AG04449 (cell line): ENCODE measurements around the gene MT1A.
"Not testable (repeated sequence)": the region's sequence is repeated elsewhere in the genome, so short reads cannot be mapped to it uniquely, and the experiment has no call there.

Source experiments
- CTCF ChIA-PET: fragments of 350-600 bp; formaldehyde crosslinking; extraction: SDS; loops from one replicate; lab custom pipeline; 2021; ENCODE audit warnings: antibody characterized with exemption; lab: Yijun Ruan, JAX
- POLR2A ChIA-PET: fragments of 400-600, 350-600 bp; formaldehyde crosslinking; extraction: SDS; loops from one replicate; lab custom pipeline; 2020; ENCODE audit warnings: antibody characterized with exemption, inconsistent platforms; lab: Yijun Ruan, JAX
- DNase-seq: peaks from one replicate; pipeline ENCODE4 v3.0.0-alpha.2; 2010; ENCODE audit warnings: low read depth, low spot score
- H3K4me3 ChIP-seq: 2 replicates; pipeline ENCODE4 v1.5.1; 2011; ENCODE audit warnings: low read depth, mild to moderate bottlenecking, control low read depth, low read length
- CTCF ChIP-seq: IDR thresholded peaks from one replicate; pipeline ENCODE4 v1.5.1; 2011; ENCODE audit warnings: mild to moderate bottlenecking, moderate library complexity, low read length, control low read depth, inconsistent platforms; ENCODE audit not compliant: insufficient read depth; ENCODE audit errors: missing control alignments

Gene MT1A

GRCh38 chr16:56669840-56670619 lies 31.6 kb downstream of the MT1A start:
- no peak overlapping the region for H3K4me3 ChIP-seq
- TF ChIP-seq CTCF: no peak
- DNase-seq: no peak
- ChIA-PET CTCF (interaction anchor here (0.9 to 1.7 kb wide), 3 partner anchors 31 to 117 kb away, joined by 3 to 6 read pairs (median 3); no protein-coding TSS in a partner anchor), POLR2A (interaction anchor here (1.0 kb wide), 1 partner anchor 13 kb away, joined by 4 read pairs; no protein-coding TSS in a partner anchor)

GRCh38 chr16:56670620-56670934 lies 32.1 kb downstream of the MT1A start:
- ChIA-PET POLR2A (interaction anchor here (1.0 kb wide), 1 partner anchor 13 kb away, joined by 4 read pairs; no protein-coding TSS in a partner anchor), CTCF (interaction anchor here (0.9 to 1.7 kb wide), 3 partner anchors 31 to 117 kb away, joined by 3 to 6 read pairs (median 3); no protein-coding TSS in a partner anchor)
- no peak for TF ChIP-seq CTCF
- DNase-seq: no peak
- no peak overlapping the region for H3K4me3 ChIP-seq

- not testable (repeated sequence) for DNase-seq, H3K4me3 ChIP-seq
- POLR2A ChIA-PET: interaction anchor here (1.2 kb wide), 1 partner anchor 46 kb away, joined by 3 read pairs; the partner anchor contains the start of gene MT1E
- CTCF ChIA-PET: interaction anchor here (1.1 kb wide), 1 partner anchor 13 kb away, joined by 4 read pairs; no protein-coding TSS in a partner anchor
These were observed 33.2 kb downstream of the MT1A start for GRCh38 chr16:56671691-56672090.

GRCh38 chr16:56672171-56672570 lies 33.7 kb downstream of the MT1A start:
- H3K4me3 ChIP-seq, DNase-seq: not testable (repeated sequence)
- ChIA-PET CTCF (interaction anchor here (1.1 kb wide), 1 partner anchor 13 kb away, joined by 4 read pairs; no protein-coding TSS in a partner anchor), POLR2A (interaction anchor here (1.2 kb wide), 1 partner anchor 46 kb away, joined by 3 read pairs; the partner anchor contains the start of gene MT1E)

- no peak overlapping the region for H3K4me3 ChIP-seq
- ChIA-PET POLR2A (no interaction called here), CTCF (interaction anchor here (0.9 to 2.1 kb wide), 5 partner anchors 24 to 117 kb away, joined by 3 to 18 read pairs (median 3); no protein-coding TSS in a partner anchor)
- DNase-seq: no peak
- no peak for TF ChIP-seq CTCF
These were observed 34.5 kb downstream of the MT1A start for GRCh38 chr16:56672761-56673536.

GRCh38 chr16:56673921-56674320 lies 35.5 kb downstream of the MT1A start:
- ChIA-PET CTCF (interaction anchor here (0.6 to 2.1 kb wide), 10 partner anchors 22 to 155 kb away, joined by 3 to 18 read pairs (median 3); partner anchors contain the start of gene MT2A), POLR2A (no interaction called here)
- H3K4me3 ChIP-seq: no peak overlapping the region
- no peak for DNase-seq
- peak; percentile 48 for TF ChIP-seq CTCF

GRCh38 chr16:56674570-56674969 lies 36.1 kb downstream of the MT1A start:
- H3K4me3 ChIP-seq, DNase-seq, POLR2A ChIA-PET: not testable (repeated sequence)
- CTCF ChIA-PET: interaction anchor here (0.6 to 2.1 kb wide), 7 partner anchors 22 to 154 kb away, joined by 3 to 18 read pairs (median 4); partner anchors contain the start of gene MT2A
